ENCODE results near the gene POTEG.
"Not testable (repeated sequence)": the region's sequence is repeated elsewhere in the genome, so short reads cannot be mapped to it uniquely, and the experiment has no call there.

DNA sequence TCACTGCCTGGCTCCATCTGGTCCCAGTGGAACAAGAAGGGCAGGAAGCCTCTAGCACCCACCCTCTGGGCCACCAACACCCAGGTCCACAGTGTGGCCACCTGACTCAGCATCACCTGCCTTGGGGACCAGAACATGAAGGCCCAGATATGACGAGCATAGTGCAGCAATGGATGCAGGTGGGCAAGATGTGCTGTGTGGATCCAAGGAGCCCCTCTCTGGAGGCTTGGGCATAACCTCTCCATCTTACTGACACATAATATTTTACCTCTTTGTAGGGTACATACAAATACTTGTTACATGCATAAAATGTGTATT is 2.9 kb upstream of the POTEG start:
- TF ChIP-seq CTCF (IDR thresholded peaks at IDR 0.05 in 2 of 3, conservative IDR thresholded peaks at IDR 0.05 in 1 of 3; ENCODE audit: borderline replicate concordance in 1 of 3, insufficient read depth in 1 of 3, low read depth in 2 of 3, low read length in 2 of 3); JUND (IDR thresholded peaks at IDR 0.05); SIN3A (IDR thresholded peaks at IDR 0.05; ENCODE audit: low read depth); EZH2 (IDR thresholded peaks at IDR 0.05); POLR2AphosphoS5 (IDR thresholded peaks at IDR 0.05; ENCODE audit: low read depth, low read length); POLR2A (IDR thresholded peaks at IDR 0.05; ENCODE audit: borderline replicate concordance, extremely low read depth, insufficient read depth, insufficient read length); ZNF274 (IDR thresholded peaks at IDR 0.05; ENCODE audit: low read depth, low read length): not testable (repeated sequence)
- TF ChIP-seq, protein P1, sequence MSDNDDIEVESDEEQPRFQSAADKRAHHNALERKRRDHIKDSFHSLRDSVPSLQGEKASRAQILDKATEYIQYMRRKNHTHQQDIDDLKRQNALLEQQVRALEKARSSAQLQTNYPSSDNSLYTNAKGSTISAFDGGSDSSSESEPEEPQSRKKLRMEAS (IDR thresholded peaks at IDR 0.05) = not testable (repeated sequence)

Measured in HCT116 (cell line).